SH-SY5Y (cell line): ENCODE results near the gene KCNH2.

ENCODE experiments used
- GATA2 ChIP-seq: IDR thresholded peaks from 2 replicates; pipeline ENCODE4 v1.6.1; 2011; ENCODE audit warnings: mild to moderate bottlenecking, low read depth, low read length
- GATA3 ChIP-seq: IDR thresholded peaks from 2 replicates; pipeline ENCODE4 v1.6.1; 2011; ENCODE audit warnings: low read depth, mild to moderate bottlenecking, low read length, moderate library complexity

KCNH2 gene

DNA sequence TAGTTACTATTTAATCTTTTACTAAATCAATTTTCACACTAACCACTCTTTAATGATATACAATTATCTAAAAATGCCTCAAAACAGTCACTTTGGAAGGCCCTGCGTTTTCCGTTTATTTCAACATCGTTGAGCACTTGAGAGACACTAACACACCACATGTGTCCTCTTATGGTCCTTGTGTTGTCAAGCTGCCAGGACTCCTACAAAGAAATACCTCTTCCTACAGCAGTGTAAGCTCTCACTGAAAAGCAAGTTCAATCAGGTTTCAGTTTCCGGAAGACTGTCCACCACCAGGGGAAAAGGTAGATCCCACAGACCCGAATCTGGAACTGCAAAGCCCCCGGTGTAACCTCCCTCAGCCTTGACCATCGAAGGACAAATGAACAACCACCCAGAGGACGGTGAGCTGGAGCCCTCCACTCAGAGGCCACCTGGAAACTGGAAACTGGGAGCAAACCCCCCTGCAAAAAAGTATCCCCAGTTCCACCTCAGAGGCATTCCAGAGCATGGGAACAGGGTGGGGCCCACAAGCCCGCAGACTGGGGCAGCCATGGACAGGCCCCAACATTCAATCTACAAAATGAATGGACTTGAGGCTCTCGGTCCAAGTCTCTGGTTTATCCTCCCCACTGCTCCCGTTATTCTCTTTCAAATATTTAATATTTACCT, 37.6 kb downstream of the KCNH2 start:
- no peak for TF ChIP-seq GATA3
- TF ChIP-seq GATA2: no peak

- TF ChIP-seq GATA3 (no peak), GATA2 (peak; percentile 52; the same call in 1 of the 2 replicates)
These were observed 38.7 kb downstream of the KCNH2 start for GRCh38 chr7:150939466-150939865.

- TF ChIP-seq GATA3: no peak
- no peak for TF ChIP-seq GATA2
These were observed 39.1 kb downstream of the KCNH2 start for GRCh38 chr7:150939052-150939451.

- TF ChIP-seq GATA2 (no peak), GATA3 (no peak)
These were observed 39.6 kb downstream of the KCNH2 start for GRCh38 chr7:150938566-150938965.

GRCh38 chr7:150937848-150938561, 40.1 kb downstream of the KCNH2 start:
- TF ChIP-seq GATA3 (no peak), GATA2 (no peak)

- no peak for TF ChIP-seq GATA3
These were observed 42.1 kb downstream of the KCNH2 start for GRCh38 chr7:150936018-150936417.

DNA sequence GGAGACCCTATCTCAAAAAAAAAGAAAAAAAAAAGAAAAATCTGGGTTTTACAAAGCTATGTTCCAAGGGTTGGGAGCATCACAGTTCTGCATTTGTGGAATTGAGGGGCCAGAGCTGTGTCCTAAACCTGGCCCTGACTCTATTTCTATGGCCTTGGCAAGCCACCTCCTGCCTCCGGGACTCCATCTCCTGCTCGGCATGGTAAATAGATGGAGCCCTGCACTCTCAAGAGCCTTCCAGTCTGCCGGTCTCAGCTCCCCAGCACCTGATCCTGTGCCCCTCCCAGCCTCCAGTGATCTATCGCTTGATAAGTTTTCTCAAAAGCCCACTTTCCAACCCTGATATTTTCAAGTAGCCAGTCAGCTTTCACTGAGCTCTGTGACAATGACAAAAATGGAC, 43.0 kb downstream of the KCNH2 start:
- TF ChIP-seq GATA3 (no peak), GATA2 (no peak)

GRCh38 chr7:150934045-150934766, 43.9 kb downstream of the KCNH2 start:
- no peak for TF ChIP-seq GATA3
- no peak for TF ChIP-seq GATA2

- TF ChIP-seq GATA3 (no peak; the same call in 1 of the 2 replicates), GATA2 (peak; percentile 43; the same call in 1 of the 2 replicates)
These were observed 46.8 kb downstream of the KCNH2 start for GRCh38 chr7:150931199-150931869.

DNA sequence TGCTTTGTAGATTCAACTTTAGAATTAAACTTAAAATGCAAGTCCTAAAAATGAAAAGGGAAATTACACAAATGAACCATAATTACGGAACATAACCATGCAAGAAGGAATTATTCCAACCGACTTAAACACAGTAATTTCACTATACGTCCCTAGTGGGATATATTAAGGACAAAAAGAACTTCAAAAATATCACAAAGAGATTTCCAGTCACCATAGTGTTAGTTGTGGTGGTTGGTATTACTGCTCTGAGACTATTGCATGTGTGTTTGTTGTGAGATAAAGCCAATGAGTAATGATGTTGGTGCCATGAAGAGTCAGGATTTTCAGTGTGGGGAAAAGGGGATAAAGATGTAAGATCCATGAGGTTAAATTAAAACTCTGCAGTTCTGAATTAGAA, 49.6 kb downstream of the KCNH2 start:
- no peak for TF ChIP-seq GATA2
- no peak for TF ChIP-seq GATA3

DNA sequence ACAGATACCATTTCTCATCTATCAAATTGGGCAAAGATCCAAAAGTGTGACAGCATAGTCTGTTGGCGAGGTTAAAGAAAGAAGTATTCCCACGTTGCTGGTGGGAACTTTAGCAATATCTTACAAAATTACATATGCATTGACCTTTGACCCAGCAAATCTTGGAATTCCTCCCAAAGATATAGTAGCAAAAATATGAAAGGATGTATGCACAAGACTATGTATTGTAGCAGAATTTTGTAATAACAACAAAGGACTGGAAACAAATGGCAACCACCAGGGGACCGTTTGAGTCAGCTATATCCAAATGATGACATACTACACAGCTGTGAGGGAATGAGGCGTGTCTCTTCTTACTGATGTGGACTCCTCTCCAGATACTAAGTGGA, 50.2 kb downstream of the KCNH2 start:
- no peak for TF ChIP-seq GATA3
- TF ChIP-seq GATA2: no peak

DNA sequence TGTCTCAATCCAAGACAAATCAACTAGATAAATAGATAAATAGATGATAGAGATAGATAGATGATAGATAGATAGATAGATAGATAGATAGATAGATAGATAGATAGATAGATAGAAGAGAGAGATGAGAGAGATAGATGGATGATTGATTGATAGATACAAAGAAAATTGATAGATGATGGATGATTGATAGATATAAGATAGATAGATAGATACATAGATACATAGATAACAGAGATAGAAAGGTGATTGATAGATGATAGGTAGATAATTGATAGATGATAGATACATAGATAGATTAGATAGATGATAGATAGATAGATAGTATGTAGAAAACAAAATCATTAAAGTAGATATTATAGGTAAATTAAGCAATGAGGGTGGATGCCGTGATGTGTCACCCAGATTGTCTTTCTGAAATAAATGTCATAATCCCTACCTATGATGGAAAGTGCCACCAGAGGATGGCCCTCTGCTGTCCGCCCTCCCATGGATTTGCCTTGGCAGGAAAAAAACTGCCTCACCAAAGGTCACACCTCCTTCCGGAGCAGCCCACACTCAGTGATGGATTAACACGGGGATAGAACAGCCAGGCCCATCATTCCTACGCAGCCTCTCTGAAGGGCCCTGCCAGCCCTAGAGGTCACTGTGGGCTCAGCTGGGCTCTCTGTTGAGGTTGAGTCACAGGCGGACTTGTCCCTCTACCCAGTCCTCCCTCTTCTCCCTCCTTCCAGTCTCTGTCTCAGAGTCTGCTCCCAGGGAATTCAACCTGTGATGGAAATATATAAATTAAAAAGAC, 50.8 kb downstream of the KCNH2 start:
- TF ChIP-seq GATA3 (no peak), GATA2 (no peak)

DNA sequence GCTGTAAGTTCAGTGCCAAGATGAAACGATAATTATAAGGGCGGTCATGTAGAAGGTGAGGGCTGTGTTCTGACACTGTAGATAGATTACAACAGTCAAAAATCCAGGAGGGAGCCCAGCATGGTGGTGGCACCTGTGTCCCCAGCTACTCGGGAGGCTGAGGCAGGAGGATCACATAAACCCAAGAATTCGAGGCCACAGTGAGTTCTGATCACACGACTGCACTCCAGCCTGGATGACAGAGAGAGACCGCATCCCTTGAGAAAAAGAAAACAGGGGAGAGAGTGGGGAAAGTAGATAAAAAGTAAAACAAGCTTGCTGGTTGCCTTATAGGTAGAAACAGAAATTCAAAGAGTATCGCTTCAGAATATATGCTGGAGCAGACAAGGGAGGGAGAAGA, 52.1 kb downstream of the KCNH2 start:
- TF ChIP-seq GATA3 (no peak), GATA2 (no peak)
